Mucosa of rectum (tissue), 2 donors: Measurements from ENCODE around the gene MFSD1.

Source experiments
- H3K27ac ChIP-seq, 2 donors: one replicate each; pipeline ENCODE4 v1.7.0; 2013; ENCODE audit warnings: inconsistent platforms in 2 of 2, low read depth in 2 of 2, low read length in 2 of 2
- H3K27me3 ChIP-seq, 2 donors: one replicate each; pipeline ENCODE4 v1.7.0; 2013; ENCODE audit warnings: low read length in 2 of 2; ENCODE audit not compliant: control insufficient read depth in 2 of 2, insufficient read depth in 2 of 2
- H3K36me3 ChIP-seq, 2 donors: one replicate each; pipeline ENCODE4 v1.7.0; 2013; ENCODE audit warnings: low read length in 2 of 2; ENCODE audit not compliant: control insufficient read depth in 2 of 2, insufficient read depth in 2 of 2
- H3K4me1 ChIP-seq, 2 donors: one replicate each; pipeline ENCODE4 v1.7.0; 2013; ENCODE audit warnings: low read length in 2 of 2, mild to moderate bottlenecking in 1 of 2; ENCODE audit not compliant: control insufficient read depth in 2 of 2, insufficient read depth in 2 of 2
- H3K4me3 ChIP-seq, 2 donors: one replicate each; pipeline ENCODE4 v1.7.0; 2013; ENCODE audit warnings: low read length in 2 of 2
- H3K9ac ChIP-seq, 2 donors: one replicate each; pipeline ENCODE4 v1.7.0; 2013; ENCODE audit warnings: low read length in 2 of 2, low read depth in 1 of 2, mild to moderate bottlenecking in 1 of 2
- H3K9me3 ChIP-seq, 2 donors: one replicate each; pipeline ENCODE4 v1.7.0; 2013; ENCODE audit warnings: low read length in 2 of 2; ENCODE audit not compliant: control insufficient read depth in 2 of 2
- donor health status: healthy.
- donor health status: Normal muscosa, but diverticular disease.

The MFSD1 gene

GRCh38 chr3:158863247-158863646, 61.4 kb downstream of the MFSD1 start:
- Histone ChIP-seq H3K9ac (no peak overlapping the region), H3K36me3 (no peaks in the 10 kb centered on the region)

DNA sequence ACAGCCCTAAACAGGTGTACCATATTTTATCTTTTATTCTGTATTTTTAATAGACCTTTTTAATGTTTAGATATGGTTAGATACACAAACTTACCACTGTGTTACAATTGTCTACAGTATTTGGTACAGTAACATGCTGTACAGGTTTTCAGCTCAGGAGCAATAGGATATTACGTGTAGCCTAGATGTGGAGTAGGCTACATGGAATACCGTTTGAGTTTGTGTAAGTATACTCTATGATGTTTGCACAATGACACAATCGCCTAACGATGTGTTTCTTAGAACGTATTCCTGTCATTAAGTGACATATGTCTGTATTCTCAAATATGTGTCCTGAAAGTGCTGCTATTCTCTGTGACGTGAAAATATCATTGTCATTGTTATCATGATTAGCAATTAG, 62.6 kb downstream of the MFSD1 start:
- Histone ChIP-seq H3K9ac (no peak overlapping the region), H3K36me3 (no peaks in the 10 kb centered on the region), H3K27me3 (no peaks in the 10 kb centered on the region), H3K4me3 (no peak overlapping the region), H3K27ac (no peak overlapping the region), H3K4me1 (no peaks in the 10 kb centered on the region), H3K9me3 (no peaks in the 10 kb centered on the region)

More at GRCh38 chr3:158863247-158863646, 61.4 kb downstream of the MFSD1 start:
- Histone ChIP-seq H3K27me3 (no peaks in the 10 kb centered on the region), H3K9me3 (no peaks in the 10 kb centered on the region), H3K27ac (no peak overlapping the region), H3K4me3 (no peak overlapping the region), H3K4me1 (no peaks in the 10 kb centered on the region)

- Histone ChIP-seq H3K27ac (no peak overlapping the region), H3K4me1 (no peaks in the 10 kb centered on the region), H3K27me3 (no peaks in the 10 kb centered on the region), H3K9me3 (no peaks in the 10 kb centered on the region), H3K36me3 (no peaks in the 10 kb centered on the region), H3K4me3 (no peak overlapping the region), H3K9ac (no peak overlapping the region)
Observed at GRCh38 chr3:158875700-158876099, 73.8 kb downstream of the MFSD1 start.
